SK-N-SH (cell line): Measurements from ENCODE around the gene SPACDR. TPM values are rescaled to one million over a fixed set of nuclear protein-coding genes. Genes with fewer than 3 reads are reported as not detected.

Experiments used
- CTCF ChIA-PET: fragments of 300-600, 350-600 bp; formaldehyde crosslinking; extraction: SDS; loops from one replicate; lab custom pipeline; 2021; lab: Yijun Ruan, JAX
- POLR2A ChIA-PET: fragments of 350-600 bp; sonication (Branson Sonifier 250); formaldehyde crosslinking; extraction: SDS; loops from one replicate; lab custom pipeline; 2020; ENCODE audit warnings: antibody characterized with exemption, inconsistent platforms; lab: Yijun Ruan, JAX
- DNase-seq: peaks from one replicate; pipeline ENCODE4 v3.0.0; 2012
- H2AFZ ChIP-seq: fragments of 200-600 bp; sonication (generic); 2 replicates; pipeline ENCODE4 v1.8.1; 2016; ENCODE audit warnings: antibody characterized with exemption, mild to moderate bottlenecking, low read depth
- H3F3A ChIP-seq: fragments of 200-600 bp; sonication (generic); replicated peaks from 2 replicates; pipeline ENCODE3; 2016; ENCODE audit warnings: antibody characterized with exemption, mild to moderate bottlenecking; ENCODE audit not compliant: insufficient read depth
- H3K27ac ChIP-seq, 2 experiments: fragments of 200-500 bp in 1 of 2; fragments of 200-600 bp in 1 of 2; sonication (Bioruptor generic) in 1 of 2; sonication (generic), shearing (Covaris generic) in 1 of 2; 2 replicates each; pipeline versions ENCODE4 v1.5.1 to v1.6.1; 2014 to 2016; ENCODE audit warnings: low read depth in 2 of 2, inconsistent platforms in 1 of 2, low read length in 1 of 2, mild to moderate bottlenecking in 1 of 2, mixed read lengths in 1 of 2
- H3K27me3 ChIP-seq: fragments of 200-600 bp; sonication (generic), shearing (Covaris generic); 2 replicates; pipeline ENCODE4 v1.6.1; 2016; ENCODE audit warnings: mixed run types; ENCODE audit not compliant: insufficient read depth
- H3K36me3 ChIP-seq, 2 experiments: fragments of 200-500 bp in 1 of 2; fragments of 200-600 bp in 1 of 2; sonication (Bioruptor generic) in 1 of 2; sonication (generic) in 1 of 2; replicated peaks in 1 of 2; 2 replicates each; pipeline versions ENCODE3 to v1.5.1; 2014 to 2016; ENCODE audit warnings: low read length in 1 of 2, mild to moderate bottlenecking in 1 of 2; ENCODE audit not compliant: insufficient read depth in 2 of 2, control insufficient read depth in 1 of 2
- H3K4me1 ChIP-seq, 2 experiments: fragments of 200-500 bp in 1 of 2; fragments of 200-600 bp in 1 of 2; sonication (Bioruptor generic) in 1 of 2; sonication (generic), shearing (Covaris generic) in 1 of 2; 2 replicates each; pipeline versions ENCODE4 v1.5.1 to v1.6.1; 2014 to 2016; ENCODE audit warnings: low read depth in 1 of 2, low read length in 1 of 2, mixed run types in 1 of 2; ENCODE audit not compliant: insufficient read depth in 2 of 2, control insufficient read depth in 1 of 2
- H3K4me2 ChIP-seq: fragments of 200-600 bp; sonication (generic), shearing (Covaris generic); 2 replicates; pipeline ENCODE4 v1.6.1; 2017; ENCODE audit warnings: mixed run types
- H3K4me3 ChIP-seq, 2 experiments: fragments of 200-500 bp in 1 of 2; fragments of 200-600 bp in 1 of 2; sonication (Bioruptor generic) in 1 of 2; sonication (generic), shearing (Covaris generic) in 1 of 2; 2 replicates each; pipeline versions ENCODE4 v1.5.1 to v1.8.1; 2014 to 2016; ENCODE audit warnings: low read depth in 2 of 2, inconsistent platforms in 1 of 2, low read length in 1 of 2, mild to moderate bottlenecking in 1 of 2, mixed read lengths in 1 of 2, moderate library complexity in 1 of 2
- H3K79me2 ChIP-seq: fragments of 200-600 bp; sonication (generic); 2 replicates; pipeline ENCODE4 v1.8.1; 2017; ENCODE audit warnings: mild to moderate bottlenecking; ENCODE audit not compliant: insufficient read depth
- H3K9ac ChIP-seq: fragments of 200-600 bp; sonication (generic); 2 replicates; pipeline ENCODE4 v1.6.1; 2017; ENCODE audit warnings: mixed run types
- H3K9me2 ChIP-seq: fragments of 200-600 bp; sonication (generic); 2 replicates; pipeline ENCODE4 v1.6.1; 2017; ENCODE audit warnings: mixed run types
- H3K9me3 ChIP-seq: fragments of 200-600 bp; sonication (generic); 2 replicates; pipeline ENCODE4 v1.6.1; 2017; ENCODE audit warnings: mixed run types, mild to moderate bottlenecking, moderate library complexity
- H4K20me1 ChIP-seq: fragments of 200-600 bp; sonication (generic); 2 replicates; pipeline ENCODE4 v1.6.1; 2017; ENCODE audit warnings: mild to moderate bottlenecking, mixed run types; ENCODE audit not compliant: insufficient read depth
- CTCF ChIP-seq: fragments of 200-600 bp; sonication (generic); IDR thresholded peaks from 2 replicates; pipeline ENCODE4 v1.6.1; 2017; ENCODE audit warnings: antibody characterized with exemption, mild to moderate bottlenecking, moderate library complexity
- EZH2phosphoT487 ChIP-seq: fragments of 200-600 bp; sonication (generic); IDR thresholded peaks from 2 replicates; pipeline ENCODE4 v1.6.1; 2017; ENCODE audit warnings: low read depth, mixed run types, mild to moderate bottlenecking, antibody characterized with exemption, moderate library complexity, borderline replicate concordance
- FOSL2 ChIP-seq: IDR thresholded peaks from 2 replicates; pipeline ENCODE4 v1.4.0; 2012; ENCODE audit warnings: low read depth, mild to moderate bottlenecking, moderate library complexity, borderline replicate concordance
- IRF3 ChIP-seq: fragments of 150-350 bp; IDR thresholded peaks from 2 replicates; pipeline ENCODE4 v1.6.1; 2016; ENCODE audit warnings: mild to moderate bottlenecking, low read depth, low read length
- MAX ChIP-seq: IDR thresholded peaks from 2 replicates; pipeline ENCODE4 v1.4.0; 2012; ENCODE audit warnings: low read depth
- NFIC ChIP-seq: IDR thresholded peaks from 2 replicates; pipeline ENCODE4 v1.4.0; 2012; ENCODE audit warnings: borderline replicate concordance
- POLR2AphosphoS5 ChIP-seq: IDR thresholded peaks from 2 replicates; pipeline ENCODE4 v1.6.1; 2012; ENCODE audit warnings: low read depth, low read length
- RFX5 ChIP-seq: IDR thresholded peaks from 2 replicates; pipeline ENCODE4 v1.6.1; 2012; ENCODE audit warnings: mild to moderate bottlenecking, improper control_type of control experiment, low read length
- RXRA ChIP-seq: IDR thresholded peaks from 2 replicates; pipeline ENCODE4 v1.4.0; 2012; ENCODE audit warnings: low read depth, mild to moderate bottlenecking, borderline replicate concordance
- TEAD4 ChIP-seq: IDR thresholded peaks from 2 replicates; pipeline ENCODE4 v1.4.0; 2012; ENCODE audit warnings: mild to moderate bottlenecking, borderline replicate concordance; ENCODE audit not compliant: insufficient read depth
- USF1 ChIP-seq: IDR thresholded peaks from 2 replicates; pipeline ENCODE4 v1.4.0; 2012; ENCODE audit warnings: low read depth, borderline replicate concordance
- USF2 ChIP-seq: fragments of 150-350 bp; IDR thresholded peaks from 2 replicates; pipeline ENCODE4 v1.6.1; 2017; ENCODE audit warnings: antibody characterized with exemption, low read length, low read depth, borderline replicate concordance
- YY1 ChIP-seq: IDR thresholded peaks from 2 replicates; pipeline ENCODE4 v1.4.0; 2012; ENCODE audit warnings: low read depth, mild to moderate bottlenecking
- WGBS: methylation state at CpG from one replicate; pipeline ENCODE4 v1.1.6; 2017; ENCODE audit warnings: low lambda C conversion rate; 5-methylcytosine and 5-hydroxymethylcytosine counted together
- polyA plus RNA-seq, 3 experiments: library from polyadenylated mRNA; depleted of rRNA; stranded (reverse); fragments of >200 nt; gene quantifications; 2 replicates each; pipeline ENCODE4 v1.2.3, GENCODE V29; 2012

SPACDR gene
- polyA plus RNA-seq, 1 of the 3 experiments (the other 2 are of a cell fraction), result 1.5 TPM

- no peak for TF ChIP-seq MAX
- no peak for TF ChIP-seq RXRA
These were observed 731 bp upstream of the SPACDR start (continued) for GRCh38 chr7:100464791-100465190.

- ChIA-PET POLR2A (no interaction called here), CTCF (interaction anchor here (0.6 to 5.3 kb wide), 8 partner anchors 7 to 248 kb away, joined by 3 to 57 read pairs (median 4); partner anchors contain the start of genes POP7 and SPACDR)
- WGBS, result 88% methylated on average over 6 of the region's 6 CpGs
These were observed 7.0 kb downstream of the SPACDR start for GRCh38 chr7:100457033-100457432.

More at GRCh38 chr7:100457033-100457432, 7.0 kb downstream of the SPACDR start:
- Histone ChIP-seq H3K9ac (no peak overlapping the region), H2AFZ (no peak overlapping the region), H3K79me2 (no peaks in the 10 kb centered on the region), H3K27ac (no peak overlapping the region), H4K20me1 (no peaks in the 10 kb centered on the region), H3F3A (peaks cover 3% of the 10 kb centered on the region), H3K36me3 (no peaks in the 10 kb centered on the region), H3K27me3 (no peaks in the 10 kb centered on the region), H3K4me2 (no peak overlapping the region), H3K4me3 (no peak overlapping the region), H3K9me2 (no peaks in the 10 kb centered on the region), H3K9me3 (no peaks in the 10 kb centered on the region), H3K4me1 (no peaks in the 10 kb centered on the region)
- no peak for TF ChIP-seq YY1
- TF ChIP-seq POLR2AphosphoS5, result no peak
- no peak for TF ChIP-seq FOSL2
- TF ChIP-seq EZH2phosphoT487, result no peak
- TF ChIP-seq IRF3, result no peak
- no peak for TF ChIP-seq CTCF
- TF ChIP-seq TEAD4, result no peak
- no peak for TF ChIP-seq MAX
- TF ChIP-seq USF1, result no peak
- no peak for TF ChIP-seq NFIC
- no peak for TF ChIP-seq USF2
- TF ChIP-seq RFX5, result no peak
- DNase-seq, result no peak
